Measurements from ENCODE around the gene ASPN.

Gene ASPN

GRCh38 chr9:92513349-92513748 is 31.0 kb upstream of the ASPN start:
- no peak for DNase-seq (ENCODE audit: low spot score)
- Mint-ChIP-seq H3K36me3 (ENCODE audit: low read depth) (no peaks in the 10 kb centered on the region), H3K4me1 (ENCODE audit: low read depth) (no peaks in the 10 kb centered on the region), H3K9me3 (no peaks in the 10 kb centered on the region), H3K27me3 (ENCODE audit: low read depth) (no peaks in the 10 kb centered on the region), H3K27ac (no peak overlapping the region), H3K4me3 (no peak overlapping the region)

- Mint-ChIP-seq H3K4me1 (ENCODE audit: low read depth) (no peaks in the 10 kb centered on the region), H3K9me3 (no peaks in the 10 kb centered on the region)
Observed at GRCh38 chr9:92512622-92513021, 30.3 kb upstream of the ASPN start.

GRCh38 chr9:92510747-92511146 is 28.4 kb upstream of the ASPN start:
- Mint-ChIP-seq H3K9me3 (no peaks in the 10 kb centered on the region), H3K27me3 (ENCODE audit: low read depth) (no peaks in the 10 kb centered on the region), H3K27ac (no peak overlapping the region), H3K4me3 (no peak overlapping the region), H3K4me1 (ENCODE audit: low read depth) (peaks cover 3% of the 10 kb centered on the region), H3K36me3 (ENCODE audit: low read depth) (no peaks in the 10 kb centered on the region)
- no peak for DNase-seq (ENCODE audit: low spot score)

More at GRCh38 chr9:92512622-92513021, 30.3 kb upstream of the ASPN start:
- Mint-ChIP-seq H3K27ac (no peak overlapping the region), H3K36me3 (ENCODE audit: low read depth) (no peaks in the 10 kb centered on the region), H3K27me3 (ENCODE audit: low read depth) (no peaks in the 10 kb centered on the region), H3K4me3 (no peak overlapping the region)
- no peak for DNase-seq (ENCODE audit: low spot score)

- Mint-ChIP-seq H3K36me3 (ENCODE audit: low read depth) (no peaks in the 10 kb centered on the region), H3K4me1 (ENCODE audit: low read depth) (peaks cover 3% of the 10 kb centered on the region), H3K9me3 (no peaks in the 10 kb centered on the region), H3K27ac (no peak overlapping the region), H3K27me3 (ENCODE audit: low read depth) (no peaks in the 10 kb centered on the region), H3K4me3 (no peak overlapping the region)
- DNase-seq (ENCODE audit: low spot score): no peak
Observed at GRCh38 chr9:92509050-92509449, 26.7 kb upstream of the ASPN start.

- Mint-ChIP-seq H3K4me3 (no peak overlapping the region), H3K4me1 (ENCODE audit: low read depth) (peaks cover 3% of the 10 kb centered on the region), H3K9me3 (no peaks in the 10 kb centered on the region), H3K27me3 (ENCODE audit: low read depth) (no peaks in the 10 kb centered on the region), H3K27ac (no peak overlapping the region), H3K36me3 (ENCODE audit: low read depth) (no peaks in the 10 kb centered on the region)
- DNase-seq (ENCODE audit: low spot score): no peak
Observed at GRCh38 chr9:92508018-92508820, 25.9 kb upstream of the ASPN start.

- Mint-ChIP-seq H3K27ac (no peak overlapping the region), H3K4me1 (ENCODE audit: low read depth) (peaks cover 3% of the 10 kb centered on the region), H3K4me3 (no peak overlapping the region), H3K27me3 (ENCODE audit: low read depth) (no peaks in the 10 kb centered on the region), H3K36me3 (ENCODE audit: low read depth) (no peaks in the 10 kb centered on the region), H3K9me3 (no peaks in the 10 kb centered on the region)
- no peak for DNase-seq (ENCODE audit: low spot score)
Observed at GRCh38 chr9:92507496-92507895, 25.2 kb upstream of the ASPN start.

- no peak overlapping the region for H3K27ac Mint-ChIP-seq
- no peaks in the 10 kb centered on the region for H3K27me3 Mint-ChIP-seq (ENCODE audit: low read depth)
- no peaks in the 10 kb centered on the region for H3K36me3 Mint-ChIP-seq (ENCODE audit: low read depth)
- no peak for DNase-seq (ENCODE audit: low spot score)
- no peaks in the 10 kb centered on the region for H3K9me3 Mint-ChIP-seq
- H3K4me1 Mint-ChIP-seq (ENCODE audit: low read depth): peaks cover 3% of the 10 kb centered on the region
- H3K4me3 Mint-ChIP-seq: no peak overlapping the region
Observed at GRCh38 chr9:92507005-92507404, 24.7 kb upstream of the ASPN start.

GRCh38 chr9:92506184-92506857 is 24.0 kb upstream of the ASPN start:
- Mint-ChIP-seq H3K27me3 (ENCODE audit: low read depth) (no peaks in the 10 kb centered on the region), H3K27ac (no peak overlapping the region), H3K4me3 (no peak overlapping the region), H3K36me3 (ENCODE audit: low read depth) (no peaks in the 10 kb centered on the region), H3K9me3 (no peaks in the 10 kb centered on the region), H3K4me1 (ENCODE audit: low read depth) (peaks cover 3% of the 10 kb centered on the region)
- no peak for DNase-seq (ENCODE audit: low spot score)

GRCh38 chr9:92504881-92505280 is 22.6 kb upstream of the ASPN start:
- DNase-seq (ENCODE audit: low spot score): no peak
- H3K9me3 Mint-ChIP-seq: no peaks in the 10 kb centered on the region
- no peaks in the 10 kb centered on the region for H3K36me3 Mint-ChIP-seq (ENCODE audit: low read depth)
- H3K27me3 Mint-ChIP-seq (ENCODE audit: low read depth): no peaks in the 10 kb centered on the region
- H3K27ac Mint-ChIP-seq: no peak overlapping the region
- no peak overlapping the region for H3K4me3 Mint-ChIP-seq
- peaks cover 3% of the 10 kb centered on the region for H3K4me1 Mint-ChIP-seq (ENCODE audit: low read depth)

GRCh38 chr9:92503156-92503555 is 20.9 kb upstream of the ASPN start:
- peaks cover 3% of the 10 kb centered on the region for H3K4me1 Mint-ChIP-seq (ENCODE audit: low read depth)
- no peak for DNase-seq (ENCODE audit: low spot score)
- H3K36me3 Mint-ChIP-seq (ENCODE audit: low read depth): no peaks in the 10 kb centered on the region
- H3K27me3 Mint-ChIP-seq (ENCODE audit: low read depth): no peaks in the 10 kb centered on the region
- no peaks in the 10 kb centered on the region for H3K9me3 Mint-ChIP-seq
- no peak overlapping the region for H3K4me3 Mint-ChIP-seq
- no peak overlapping the region for H3K27ac Mint-ChIP-seq

- no peaks in the 10 kb centered on the region for H3K36me3 Mint-ChIP-seq (ENCODE audit: low read depth)
- H3K27me3 Mint-ChIP-seq (ENCODE audit: low read depth): no peaks in the 10 kb centered on the region
- no peak overlapping the region for H3K4me3 Mint-ChIP-seq
- DNase-seq (ENCODE audit: low spot score): no peak
- H3K9me3 Mint-ChIP-seq: no peaks in the 10 kb centered on the region
- H3K4me1 Mint-ChIP-seq (ENCODE audit: low read depth): no peaks in the 10 kb centered on the region
- H3K27ac Mint-ChIP-seq: no peak overlapping the region
Observed at GRCh38 chr9:92501671-92502393, 19.5 kb upstream of the ASPN start.

- Mint-ChIP-seq H3K27me3 (ENCODE audit: low read depth) (no peaks in the 10 kb centered on the region), H3K4me1 (ENCODE audit: low read depth) (no peaks in the 10 kb centered on the region), H3K27ac (no peak overlapping the region), H3K36me3 (ENCODE audit: low read depth) (no peaks in the 10 kb centered on the region), H3K4me3 (no peak overlapping the region), H3K9me3 (no peaks in the 10 kb centered on the region)
- DNase-seq (ENCODE audit: low spot score): no peak
Observed at GRCh38 chr9:92500725-92501124, 18.4 kb upstream of the ASPN start.

- Mint-ChIP-seq H3K36me3 (ENCODE audit: low read depth) (no peaks in the 10 kb centered on the region), H3K4me1 (ENCODE audit: low read depth) (peaks cover 2% of the 10 kb centered on the region), H3K9me3 (no peaks in the 10 kb centered on the region), H3K27ac (no peak overlapping the region), H3K27me3 (ENCODE audit: low read depth) (no peaks in the 10 kb centered on the region), H3K4me3 (no peak overlapping the region)
- DNase-seq (ENCODE audit: low spot score): no peak
Observed at GRCh38 chr9:92499701-92500100, 17.4 kb upstream of the ASPN start.
